C4-2B (cell line): ENCODE data around the gene C16orf95.

ENCODE experiments used
- H3K27ac ChIP-seq: fragments of 450-650 bp; 2 replicates; pipeline ENCODE4 v1.5.1; 2017
- ZFX ChIP-seq: fragments of 450-650 bp; IDR thresholded peaks from 2 replicates; pipeline ENCODE4 v1.6.1; 2017
- TF ChIP-seq, protein P1 (sequence below): fragments of 450-650 bp; conservative IDR thresholded peaks from 2 replicates; pipeline ENCODE4 v1.5.1; 2017; ENCODE audit warnings: mild to moderate bottlenecking

The C16orf95 gene

DNA sequence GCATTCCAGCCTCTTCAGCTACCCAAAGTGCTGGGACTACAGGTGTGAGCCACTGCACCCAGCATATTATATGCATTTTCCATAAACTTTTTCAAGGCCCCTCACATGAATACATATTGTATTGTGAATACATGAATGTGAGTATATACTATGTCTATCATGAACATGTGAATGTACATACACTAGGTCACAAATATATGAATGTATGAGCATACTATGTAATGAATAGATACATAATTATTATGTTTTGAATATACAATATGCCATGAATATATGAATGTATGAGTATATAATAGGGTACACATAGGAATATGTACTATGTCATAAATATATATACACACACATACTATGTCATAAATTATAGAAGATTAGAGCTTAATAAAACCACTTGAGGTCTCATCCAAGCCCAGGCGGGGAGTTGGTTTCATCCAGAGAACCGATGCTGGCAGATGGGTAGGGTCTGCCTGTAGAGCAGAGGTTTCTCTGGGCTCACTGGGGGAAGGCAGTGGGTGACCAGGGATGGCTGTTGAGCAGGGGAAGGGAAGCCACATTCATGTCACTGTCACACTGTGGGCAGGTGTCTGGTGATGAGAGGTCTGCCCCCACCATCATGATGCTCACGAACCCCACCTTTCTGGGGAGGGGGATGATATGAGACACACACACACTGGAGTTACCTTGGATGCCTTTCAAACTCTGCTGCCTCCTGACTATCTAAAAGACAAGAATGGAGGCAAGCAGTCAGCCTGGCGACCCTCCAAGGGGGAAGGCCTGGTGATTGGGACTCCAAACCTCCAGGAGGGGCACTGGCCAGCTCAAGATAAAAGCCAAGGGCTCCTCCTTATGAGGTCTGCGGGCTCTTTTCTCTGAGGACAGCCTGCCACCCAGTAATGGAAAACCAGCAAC, 7.3 kb downstream of the C16orf95 start:
- H3K27ac ChIP-seq = no peak overlapping the region
- TF ChIP-seq, protein P1, sequence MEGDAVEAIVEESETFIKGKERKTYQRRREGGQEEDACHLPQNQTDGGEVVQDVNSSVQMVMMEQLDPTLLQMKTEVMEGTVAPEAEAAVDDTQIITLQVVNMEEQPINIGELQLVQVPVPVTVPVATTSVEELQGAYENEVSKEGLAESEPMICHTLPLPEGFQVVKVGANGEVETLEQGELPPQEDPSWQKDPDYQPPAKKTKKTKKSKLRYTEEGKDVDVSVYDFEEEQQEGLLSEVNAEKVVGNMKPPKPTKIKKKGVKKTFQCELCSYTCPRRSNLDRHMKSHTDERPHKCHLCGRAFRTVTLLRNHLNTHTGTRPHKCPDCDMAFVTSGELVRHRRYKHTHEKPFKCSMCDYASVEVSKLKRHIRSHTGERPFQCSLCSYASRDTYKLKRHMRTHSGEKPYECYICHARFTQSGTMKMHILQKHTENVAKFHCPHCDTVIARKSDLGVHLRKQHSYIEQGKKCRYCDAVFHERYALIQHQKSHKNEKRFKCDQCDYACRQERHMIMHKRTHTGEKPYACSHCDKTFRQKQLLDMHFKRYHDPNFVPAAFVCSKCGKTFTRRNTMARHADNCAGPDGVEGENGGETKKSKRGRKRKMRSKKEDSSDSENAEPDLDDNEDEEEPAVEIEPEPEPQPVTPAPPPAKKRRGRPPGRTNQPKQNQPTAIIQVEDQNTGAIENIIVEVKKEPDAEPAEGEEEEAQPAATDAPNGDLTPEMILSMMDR = no peak
- TF ChIP-seq ZFX = no peak

DNA sequence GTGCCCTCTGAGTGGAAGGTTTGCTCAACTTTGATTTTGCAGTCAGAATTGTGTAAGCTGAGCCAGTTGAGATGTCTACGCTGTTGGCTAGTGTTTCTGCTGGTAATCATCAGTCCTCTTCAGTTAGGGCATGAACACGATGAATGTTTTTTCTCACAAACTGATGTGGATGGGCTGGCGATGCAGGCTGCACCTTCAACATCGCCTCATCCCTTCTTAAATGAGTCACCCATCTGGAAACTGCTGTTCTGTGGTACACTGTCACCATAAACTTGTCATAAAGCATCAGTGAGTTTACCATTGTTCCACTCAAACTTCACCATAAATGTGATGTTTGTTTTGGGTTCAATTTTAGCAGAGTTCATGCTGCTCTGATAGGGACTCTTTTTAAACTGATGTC, 8.4 kb downstream of the C16orf95 start:
- no peak overlapping the region for H3K27ac ChIP-seq
- TF ChIP-seq, protein P1 = no peak
- no peak for TF ChIP-seq ZFX

DNA sequence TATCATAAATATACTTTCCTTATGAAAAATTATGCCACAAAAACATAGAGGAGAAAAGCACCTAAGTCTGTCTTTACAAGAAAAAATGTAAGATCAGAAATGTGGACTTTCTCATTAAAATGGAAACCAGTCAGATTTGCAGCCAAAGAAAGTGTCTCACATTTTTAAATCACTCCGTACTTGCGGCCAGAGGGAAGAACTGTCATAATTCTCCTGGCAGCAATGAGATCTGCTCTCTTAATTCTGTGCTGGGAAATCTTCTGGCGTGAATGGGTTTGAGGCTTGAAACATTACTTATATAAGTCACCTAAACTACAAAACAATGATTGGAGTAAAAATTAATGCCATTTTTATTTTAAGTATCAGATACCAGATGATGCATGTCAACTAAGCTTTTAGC, 10.7 kb downstream of the C16orf95 start:
- TF ChIP-seq, protein P1 = no peak
- TF ChIP-seq ZFX = no peak
- no peak overlapping the region for H3K27ac ChIP-seq

DNA sequence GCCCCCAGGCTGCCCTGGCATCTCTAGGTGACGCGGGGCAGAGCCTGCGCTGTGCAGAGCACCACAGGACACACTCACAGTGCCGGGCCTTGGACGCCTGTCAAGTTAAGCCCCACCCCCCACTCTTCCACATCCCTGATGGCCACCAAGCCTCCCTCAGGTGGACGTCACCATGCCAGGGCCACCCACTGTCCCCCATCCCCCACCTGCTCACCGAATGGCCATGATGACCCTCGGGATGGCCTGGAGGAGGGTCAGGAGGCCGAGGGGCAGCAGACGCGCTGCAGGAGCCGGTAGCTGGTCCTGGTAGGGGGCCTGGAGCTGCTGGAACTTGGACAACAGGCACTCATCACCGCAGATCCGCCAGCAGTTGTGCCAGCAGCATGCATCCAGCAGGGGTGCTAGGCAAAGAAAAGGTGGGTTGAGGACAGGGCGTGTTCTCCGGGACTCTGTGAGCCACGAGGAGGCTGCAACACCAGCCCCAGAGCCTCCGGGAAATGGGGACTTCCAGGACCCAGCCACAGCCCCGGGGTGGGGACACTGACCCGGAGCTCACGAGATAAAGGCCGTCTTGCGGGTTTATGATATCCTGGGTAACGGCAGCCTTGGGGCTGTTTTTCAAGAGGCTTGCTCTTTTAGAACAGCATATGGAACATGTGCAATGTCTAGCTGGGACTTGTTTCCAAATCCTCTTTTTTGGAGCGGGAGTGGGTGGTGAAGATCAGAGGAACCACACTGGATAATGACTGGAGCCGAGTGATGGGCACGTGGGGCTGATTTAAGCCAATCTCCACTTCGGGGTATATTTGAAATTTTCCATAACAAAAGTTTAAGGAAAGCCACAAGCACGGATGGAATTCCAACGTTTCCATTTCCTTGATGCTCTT, 11.4 kb downstream of the C16orf95 start:
- no peak for TF ChIP-seq ZFX
- TF ChIP-seq, protein P1 = no peak; the same call in 1 of the 2 replicates
- no peak overlapping the region for H3K27ac ChIP-seq

DNA sequence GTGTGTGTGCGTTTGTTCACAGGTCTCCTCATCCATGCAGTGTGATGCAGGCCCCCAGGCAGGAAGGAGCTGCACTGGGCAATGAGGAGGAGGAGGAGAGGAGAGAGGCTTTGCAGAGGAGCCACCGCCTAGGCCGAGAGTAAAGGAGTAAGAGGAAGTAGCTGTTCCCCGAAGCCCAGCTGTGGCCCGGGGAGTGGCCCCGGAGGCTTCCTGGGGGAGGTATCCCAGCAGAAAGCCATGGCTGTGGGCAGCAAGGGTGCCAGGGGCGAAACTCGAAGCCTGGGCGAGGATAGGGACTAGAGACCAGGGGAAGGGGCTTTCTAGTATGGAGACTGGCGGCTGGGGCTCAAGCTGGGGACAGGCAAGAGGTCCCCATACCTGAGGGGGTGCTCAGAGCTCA, 12.2 kb downstream of the C16orf95 start:
- TF ChIP-seq, protein P1 = no peak
- TF ChIP-seq ZFX = no peak

DNA sequence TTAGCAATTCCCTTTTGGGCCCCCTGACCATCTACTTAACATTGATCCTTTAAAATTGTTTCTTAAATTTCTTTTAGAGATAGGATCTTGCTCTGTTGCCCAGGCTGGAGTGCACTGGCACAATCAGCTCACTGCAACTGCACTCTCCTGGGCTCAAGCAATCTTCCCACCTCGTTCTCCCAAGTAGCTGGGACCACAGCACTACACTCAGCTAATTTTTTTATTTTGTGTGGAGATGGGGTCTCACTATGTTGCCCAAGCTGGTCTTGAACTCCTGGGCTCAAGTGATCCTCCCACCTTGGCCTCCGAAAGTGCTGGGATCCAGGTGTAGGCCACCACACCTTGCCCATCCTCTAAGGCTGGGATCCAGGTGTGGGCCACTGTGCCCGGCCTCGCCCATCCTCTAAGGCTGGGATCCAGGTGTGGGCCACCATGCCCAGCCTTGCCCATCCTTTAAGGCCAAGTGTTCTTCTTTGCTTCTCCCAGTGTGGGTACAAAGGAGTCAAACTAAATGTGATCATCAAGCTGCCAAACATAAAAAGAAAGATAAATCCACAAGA, 13.2 kb downstream of the C16orf95 start:
- no peak for TF ChIP-seq ZFX
- TF ChIP-seq, protein P1 = no peak
- no peak overlapping the region for H3K27ac ChIP-seq

More for the DNA sequence above, 12.2 kb downstream of the C16orf95 start:
- H3K27ac ChIP-seq = no peak overlapping the region
